GM19193 (cell line): ENCODE data around the gene ULBP3.

Experiments used
- POLR2A ChIP-seq: IDR thresholded peaks from 4 replicates; pipeline ENCODE4 v1.6.1; 2011; ENCODE audit not compliant: insufficient read depth, insufficient read length; ENCODE audit errors: extremely low read depth

Gene ULBP3

GRCh38 chr6:150087336-150087735, 18.4 kb upstream of the ULBP3 start:
- no peak for TF ChIP-seq POLR2A

DNA sequence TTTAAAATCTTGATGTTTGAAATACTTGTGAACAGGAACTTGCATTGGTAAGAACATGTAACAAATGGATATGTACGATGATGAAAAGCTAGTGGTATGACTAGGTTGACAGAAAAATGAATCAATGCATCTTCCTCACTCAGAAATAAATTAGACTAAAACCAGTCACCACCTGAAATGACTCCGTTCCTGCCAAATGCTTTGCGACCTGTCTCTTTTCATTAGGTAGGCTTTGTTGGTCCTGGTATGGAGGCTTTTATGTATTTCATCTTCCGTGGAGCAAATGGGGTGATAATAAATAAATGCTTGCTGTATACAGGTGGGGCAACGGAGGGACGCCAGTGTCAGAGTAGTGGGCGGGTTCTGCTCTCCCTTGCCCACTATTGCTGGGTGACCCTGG, 17.1 kb upstream of the ULBP3 start:
- TF ChIP-seq POLR2A: no peak

DNA sequence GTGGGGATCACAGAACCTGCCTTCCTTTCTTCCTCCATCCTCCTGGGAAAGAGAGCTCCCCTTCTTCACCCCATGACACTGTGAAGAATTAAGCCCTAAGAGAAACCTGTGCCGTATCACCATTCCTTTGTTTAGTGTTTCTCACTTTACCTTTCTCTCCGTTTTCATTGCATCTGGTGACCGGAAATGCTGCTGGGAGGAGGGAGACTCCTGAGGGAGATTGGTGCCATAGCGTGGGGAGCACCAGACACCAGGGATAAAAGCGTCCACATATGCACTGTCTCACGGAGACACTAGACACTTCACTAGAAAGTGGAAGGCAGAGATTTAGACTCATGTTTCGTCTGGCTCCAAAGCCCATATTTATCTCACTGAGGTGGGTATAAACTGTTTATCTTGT, 15.5 kb upstream of the ULBP3 start:
- TF ChIP-seq POLR2A: no peak

GRCh38 chr6:150083839-150084238, 14.9 kb upstream of the ULBP3 start:
- no peak for TF ChIP-seq POLR2A

DNA sequence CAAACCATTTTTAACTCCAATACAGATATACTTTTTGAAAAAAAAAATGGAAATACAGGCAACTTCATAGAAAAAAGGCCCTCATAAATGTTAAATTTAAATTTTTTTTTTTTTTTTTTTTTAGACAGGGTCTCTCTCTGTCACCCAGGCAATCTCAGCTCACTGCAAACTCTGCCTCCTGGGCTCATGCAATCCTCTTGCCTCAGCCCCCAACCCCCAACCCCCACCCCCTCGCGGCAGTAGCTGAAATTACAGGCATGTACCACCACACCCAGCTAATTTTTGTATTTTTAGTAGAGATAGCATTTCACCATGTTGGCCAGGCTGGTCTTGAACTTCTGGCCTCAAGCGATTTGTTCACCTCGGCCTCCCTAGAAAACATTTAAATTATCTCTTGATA, 12.8 kb upstream of the ULBP3 start:
- no peak for TF ChIP-seq POLR2A

- no peak for TF ChIP-seq POLR2A
These were observed 10.7 kb upstream of the ULBP3 start for GRCh38 chr6:150079604-150080003.

DNA sequence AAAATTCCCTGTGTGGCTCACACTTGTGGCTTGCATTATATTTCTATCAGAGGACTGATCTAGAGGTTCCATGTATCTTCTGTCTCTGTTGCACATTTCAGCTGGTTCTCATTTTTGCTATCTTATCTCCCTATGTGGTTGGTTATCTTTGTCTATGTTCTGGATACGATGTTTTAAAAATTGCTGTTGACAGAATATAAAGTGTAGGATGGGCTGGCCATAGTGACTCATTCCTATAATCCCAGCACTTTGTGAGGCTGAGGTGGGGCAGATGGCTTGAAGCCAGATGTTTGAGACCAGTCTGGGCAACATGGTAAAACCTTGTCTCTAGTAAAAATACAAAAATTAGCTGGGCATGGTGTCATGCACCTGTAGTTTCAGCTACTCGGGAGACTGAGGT, 9.9 kb upstream of the ULBP3 start:
- TF ChIP-seq POLR2A: no peak

GRCh38 chr6:150076196-150076893, 7.4 kb upstream of the ULBP3 start:
- TF ChIP-seq POLR2A: no peak

DNA sequence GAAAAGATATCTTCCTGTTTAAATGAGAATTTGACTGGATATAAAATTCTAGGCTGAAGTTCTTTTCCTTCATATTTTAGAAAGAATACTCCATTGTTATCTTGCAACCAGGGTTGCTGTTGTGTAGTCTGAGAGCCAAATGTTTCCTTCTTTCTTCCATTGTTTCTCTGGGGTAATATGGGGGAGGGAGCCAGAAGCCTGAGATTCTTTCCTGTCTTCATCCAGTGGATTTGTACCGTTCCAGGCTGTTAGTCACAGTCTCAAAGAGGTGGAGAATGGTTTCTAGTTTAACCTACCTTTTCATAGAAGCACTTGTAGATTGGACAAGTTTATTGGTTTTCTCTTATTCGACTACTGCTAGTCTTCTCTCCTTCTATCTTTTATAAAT, 6.1 kb upstream of the ULBP3 start:
- no peak for TF ChIP-seq POLR2A

DNA sequence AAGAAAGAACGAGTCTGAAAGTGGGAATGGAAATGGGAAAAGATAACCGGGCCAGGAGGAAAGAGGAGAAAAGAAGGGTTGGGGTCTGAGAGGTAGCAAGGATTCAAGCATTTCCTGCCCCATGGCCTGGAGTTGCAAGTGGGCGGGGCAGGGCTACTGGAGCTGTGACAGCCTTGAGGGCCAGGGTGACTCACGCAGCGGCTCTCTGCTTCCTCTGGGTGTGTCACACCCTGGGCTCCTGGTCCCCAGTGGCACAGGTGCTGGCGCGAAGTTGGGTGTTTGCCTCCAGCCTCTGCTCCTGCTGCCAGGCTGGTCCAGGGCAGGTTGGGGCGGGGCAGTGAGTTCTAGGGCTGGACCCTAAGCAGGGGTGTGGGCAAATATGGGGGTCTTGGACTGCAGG, 3.3 kb upstream of the ULBP3 start:
- no peak for TF ChIP-seq POLR2A

- no peak for TF ChIP-seq POLR2A
These were observed 1.4 kb upstream of the ULBP3 start for GRCh38 chr6:150070236-150070818.

DNA sequence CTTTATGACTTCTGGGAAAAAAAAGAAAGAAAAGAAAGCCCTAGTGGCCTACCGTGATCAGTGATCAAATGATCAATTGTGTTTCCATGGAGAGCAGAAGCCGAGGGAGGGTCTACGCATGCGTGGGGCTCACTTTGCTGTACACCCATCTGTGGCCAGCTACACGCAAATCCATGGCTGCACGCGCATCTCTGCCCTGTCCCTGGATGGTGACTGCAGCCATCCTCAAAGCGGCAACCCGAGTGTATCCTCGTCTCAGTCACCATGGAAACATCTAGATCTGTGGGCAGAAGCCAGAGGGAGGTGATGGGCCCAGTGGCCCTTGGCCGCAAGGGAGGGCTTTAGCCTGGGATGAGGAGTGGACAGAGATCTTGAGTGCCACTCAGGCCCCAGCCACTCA, 785 bp upstream of the ULBP3 start:
- TF ChIP-seq POLR2A: no peak

- TF ChIP-seq POLR2A: no peak
These were observed 770 bp downstream of the ULBP3 start for GRCh38 chr6:150068151-150068550.

GRCh38 chr6:150065083-150065482, 3.8 kb downstream of the ULBP3 start:
- TF ChIP-seq POLR2A: no peak

DNA sequence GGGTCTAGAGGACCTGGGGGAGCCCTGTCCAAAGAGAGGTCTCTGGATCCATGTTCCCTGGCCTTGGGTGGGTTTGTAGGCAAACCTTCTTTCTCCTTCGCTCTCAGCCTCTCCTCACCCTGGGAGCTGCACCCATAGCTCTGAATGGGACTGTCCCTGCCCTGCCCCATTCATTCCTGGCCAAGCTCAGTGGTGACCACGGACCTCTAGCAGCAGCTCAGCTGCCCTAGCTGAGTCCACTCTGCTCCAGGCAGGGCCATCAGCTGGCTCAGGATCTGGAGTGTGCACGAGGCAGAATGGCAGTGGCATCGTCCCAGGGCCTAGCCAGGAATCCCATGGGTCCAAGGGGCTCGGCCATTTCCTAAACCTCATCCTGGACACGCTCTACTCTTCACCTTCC, 5.3 kb downstream of the ULBP3 start:
- TF ChIP-seq POLR2A: no peak

DNA sequence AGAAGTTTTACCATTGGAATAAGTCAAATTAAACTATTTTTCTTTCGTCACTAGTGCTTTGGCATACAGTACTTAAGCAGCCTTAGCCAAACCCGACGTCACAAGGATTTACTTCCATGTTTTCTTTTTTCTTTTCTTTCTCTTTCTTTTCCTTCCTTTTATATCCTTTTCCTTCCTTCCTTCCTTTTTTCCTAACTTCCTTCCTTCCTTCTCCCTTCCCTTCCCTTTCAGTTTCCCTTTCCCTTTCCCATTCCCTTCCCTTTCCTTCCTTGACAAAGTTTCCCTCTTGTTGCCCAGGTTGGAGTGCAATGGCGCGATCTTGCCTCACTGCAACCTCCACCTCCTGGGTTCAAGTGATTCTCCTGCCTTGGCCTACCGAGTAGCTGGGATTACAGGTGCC, 9.9 kb downstream of the ULBP3 start:
- TF ChIP-seq POLR2A: no peak
